HG03095 (cell line): ENCODE data around the gene PAPSS2.
"Not testable (repeated sequence)": the region's sequence is repeated elsewhere in the genome, so short reads cannot be mapped to it uniquely, and the experiment has no call there.

Experiments
- ATAC-seq: cut with Tn5 transposase; IDR thresholded peaks from one replicate; pipeline ENCODE4 v1.9.1; 2021; ENCODE audit warnings: moderate library complexity; ENCODE audit not compliant: unreplicated experiment

The PAPSS2 gene

GRCh38 chr10:87742992-87743610 is 83.4 kb downstream of the PAPSS2 start:
- ATAC-seq: not testable (repeated sequence)

GRCh38 chr10:87744606-87745005 is 84.9 kb downstream of the PAPSS2 start:
- no peak for ATAC-seq

- no peak for ATAC-seq
Observed at GRCh38 chr10:87746911-87747310, 87.2 kb downstream of the PAPSS2 start.

GRCh38 chr10:87748244-87748643 is 88.6 kb downstream of the PAPSS2 start:
- ATAC-seq: not testable (repeated sequence)

- ATAC-seq: no peak
Observed at GRCh38 chr10:87750001-87750671, 90.5 kb downstream of the PAPSS2 start.

GRCh38 chr10:87750817-87751216 is 91.1 kb downstream of the PAPSS2 start:
- peak; percentile 50 for ATAC-seq

- ATAC-seq: no peak
Observed at GRCh38 chr10:87751274-87751673, 91.6 kb downstream of the PAPSS2 start.

- ATAC-seq: no peak
Observed at GRCh38 chr10:87752566-87752965, 92.9 kb downstream of the PAPSS2 start.

- no peak for ATAC-seq
Observed at GRCh38 chr10:87753995-87754866, 94.6 kb downstream of the PAPSS2 start.

GRCh38 chr10:87757685-87758084 is 98.0 kb downstream of the PAPSS2 start:
- ATAC-seq: no peak

- ATAC-seq: no peak
Observed at GRCh38 chr10:87759551-87759950, 99.9 kb downstream of the PAPSS2 start.

- no peak for ATAC-seq
Observed at GRCh38 chr10:87760195-87760905, 100.7 kb downstream of the PAPSS2 start.

GRCh38 chr10:87761153-87761552 is 101.5 kb downstream of the PAPSS2 start:
- ATAC-seq: no peak

GRCh38 chr10:87761892-87762291 is 102.2 kb downstream of the PAPSS2 start:
- no peak for ATAC-seq

GRCh38 chr10:87763086-87763861 is 103.6 kb downstream of the PAPSS2 start:
- ATAC-seq: no peak

GRCh38 chr10:87764072-87764934 is 104.6 kb downstream of the PAPSS2 start:
- no peak for ATAC-seq

- ATAC-seq: no peak
Observed at GRCh38 chr10:87765666-87766376, 106.1 kb downstream of the PAPSS2 start.

- ATAC-seq: no peak
Observed at GRCh38 chr10:87767253-87767652, 107.6 kb downstream of the PAPSS2 start.
